GM23338 (cell line): ENCODE results near the gene TSC22D3. TPM values are rescaled to one million over a fixed set of nuclear protein-coding genes. Genes with fewer than 3 reads are reported as not detected.

Experiments used
- ATAC-seq: fragments of 200-7000 bp; cut with Tn5 transposase; 3 replicates; pipeline ENCODE4 v1.9.1; 2020
- DNase-seq: peaks from one replicate; pipeline ENCODE4 v3.0.0-alpha.2; 2015; ENCODE audit warnings: low spot score
- H2AFZ ChIP-seq: fragments of 200-600 bp; sonication (generic); 2 replicates; pipeline ENCODE4 v1.8.0; 2016; ENCODE audit warnings: antibody characterized with exemption, mild to moderate bottlenecking, moderate library complexity
- H3F3A ChIP-seq: fragments of 200-600 bp; sonication (generic); replicated peaks from 2 replicates; pipeline ENCODE4 v1.8.0; 2017; ENCODE audit warnings: antibody characterized with exemption, mixed run types, low read depth
- H3K27ac ChIP-seq: fragments of 200-600 bp; sonication (generic); 2 replicates; pipeline ENCODE4 v1.6.1; 2016; ENCODE audit warnings: low read depth
- H3K27me3 ChIP-seq: fragments of 200-600 bp; sonication (generic); 2 replicates; pipeline ENCODE4 v1.8.0; 2016; ENCODE audit warnings: mild to moderate bottlenecking, mixed run types, moderate library complexity; ENCODE audit not compliant: insufficient read depth
- H3K36me3 ChIP-seq: fragments of 200-600 bp; sonication (generic); 2 replicates; pipeline ENCODE4 v1.8.0; 2016; ENCODE audit warnings: mild to moderate bottlenecking; ENCODE audit not compliant: insufficient read depth
- H3K4me1 ChIP-seq: fragments of 200-600 bp; sonication (generic); 2 replicates; pipeline ENCODE4 v1.8.0; 2016; ENCODE audit warnings: mild to moderate bottlenecking, moderate library complexity; ENCODE audit not compliant: insufficient read depth
- H3K4me2 ChIP-seq: fragments of 200-600 bp; sonication (generic); 2 replicates; pipeline ENCODE4 v1.7.1; 2017; ENCODE audit warnings: mixed run types
- H3K4me3 ChIP-seq: fragments of 200-600 bp; sonication (generic); 2 replicates; pipeline ENCODE4 v1.6.1; 2016; ENCODE audit warnings: mixed run types
- H3K79me2 ChIP-seq: fragments of 200-600 bp; sonication (generic); replicated peaks from 2 replicates; pipeline ENCODE4 v1.8.0; 2017; ENCODE audit warnings: mild to moderate bottlenecking; ENCODE audit not compliant: insufficient read depth
- H3K9me2 ChIP-seq: fragments of 200-600 bp; sonication (generic); 2 replicates; pipeline ENCODE4 v1.8.0; 2017; ENCODE audit not compliant: insufficient read depth
- H4K20me1 ChIP-seq: fragments of 200-600 bp; sonication (generic); replicated peaks from 2 replicates; pipeline ENCODE4 v1.8.0; 2017; ENCODE audit warnings: mild to moderate bottlenecking; ENCODE audit not compliant: insufficient read depth
- H3K27ac Mint-ChIP-seq: 2 replicates; pipeline ENCODE4 v1.8.0; 2020; ENCODE audit warnings: inconsistent platforms, mild to moderate bottlenecking, moderate library complexity, mixed read lengths
- H3K27me3 Mint-ChIP-seq: 3 replicates; pipeline ENCODE4 v1.8.0; 2022; ENCODE audit warnings: low read depth, mild to moderate bottlenecking, moderate library complexity, mixed read lengths, inconsistent platforms; ENCODE audit not compliant: insufficient read depth, poor library complexity
- H3K36me3 Mint-ChIP-seq: 3 replicates; pipeline ENCODE4 v1.8.0; 2021; ENCODE audit warnings: low read depth, mild to moderate bottlenecking, inconsistent platforms, moderate library complexity, mixed read lengths
- H3K4me1 Mint-ChIP-seq: 3 replicates; pipeline ENCODE4 v1.8.0; 2020; ENCODE audit warnings: mild to moderate bottlenecking, inconsistent platforms, mixed read lengths
- H3K4me3 Mint-ChIP-seq: 3 replicates; pipeline ENCODE4 v1.8.0; 2021; ENCODE audit warnings: moderate library complexity, mild to moderate bottlenecking, inconsistent platforms, mixed read lengths
- H3K9me3 Mint-ChIP-seq: 3 replicates; pipeline ENCODE4 v1.8.0; 2020; ENCODE audit warnings: moderate library complexity, mild to moderate bottlenecking, inconsistent platforms, mixed read lengths
- CREB1 ChIP-seq: fragments of 250-450 bp; sonication (Bioruptor Pico); IDR thresholded peaks from 2 replicates; pipeline ENCODE4 v1.5.0; 2020; ENCODE audit warnings: low read depth, mild to moderate bottlenecking, moderate library complexity
- CTCF ChIP-seq, 2 experiments: fragments of 200-600 bp in 1 of 2; sonication (generic) in 1 of 2; conservative IDR thresholded peaks; 2 replicates each; pipeline versions ENCODE4 v1.5.1 to v1.6.1; 2016 to 2017; ENCODE audit warnings: antibody characterized with exemption in 2 of 2, low read depth in 2 of 2, mild to moderate bottlenecking in 2 of 2, moderate library complexity in 1 of 2
- ETS1 ChIP-seq: IDR thresholded peaks from 2 replicates; pipeline ENCODE4 v1.6.1; 2016; ENCODE audit warnings: antibody characterized with exemption
- EZH2 ChIP-seq: fragments of 200-600 bp; sonication (generic); IDR thresholded peaks from one replicate; pipeline ENCODE4 v1.8.0; 2017; ENCODE audit warnings: antibody characterized with exemption, mild to moderate bottlenecking, low read depth; ENCODE audit not compliant: unreplicated experiment
- POLR2AphosphoS5 ChIP-seq: IDR thresholded peaks from 2 replicates; pipeline ENCODE4 v1.6.1; 2016; ENCODE audit warnings: antibody characterized with exemption, low read depth
- STAT1 ChIP-seq: IDR thresholded peaks from one replicate; pipeline ENCODE4 v1.6.1; 2016; ENCODE audit warnings: antibody characterized with exemption; ENCODE audit not compliant: unreplicated experiment
- ZNF114 ChIP-seq: fragments of 250-450 bp; sonication (Bioruptor Pico); IDR thresholded peaks from 2 replicates; pipeline ENCODE4 v1.5.0; 2020; ENCODE audit warnings: mild to moderate bottlenecking, moderate library complexity
- ZNF331 ChIP-seq: fragments of 250-450 bp; sonication (Bioruptor Pico); IDR thresholded peaks from 2 replicates; pipeline ENCODE4 v1.5.0; 2020; ENCODE audit warnings: low read depth, mild to moderate bottlenecking, moderate library complexity
- ZNF462 ChIP-seq: fragments of 250-450 bp; sonication (Bioruptor Pico); IDR thresholded peaks from 2 replicates; pipeline ENCODE4 v1.5.0; 2020; ENCODE audit warnings: mild to moderate bottlenecking, moderate library complexity
- polyA plus RNA-seq: library from polyadenylated mRNA; unstranded; fragments of >200 nt; fragmentation: Nextera tagmentation; extraction: Ambion mirVana; gene quantifications from 2 replicates; pipeline ENCODE4 v1.2.1, GENCODE V29; 2016
- total RNA-seq: library from RNA; depleted of rRNA; stranded (reverse); fragments of >200 nt; shearing (Covaris generic); gene quantifications from 2 replicates; pipeline ENCODE4 v1.2.3, GENCODE V29; 2014

The TSC22D3 gene
- total and polyA plus RNA-seq, 2 experiments from 2014 or later: 12.6 to 20.0 TPM

- TF ChIP-seq EZH2 (no peak), ETS1 (no peak), POLR2AphosphoS5 (no peak), CREB1 (CRISPR knock-in tag) (no peak)
Observed at GRCh38 chrX:107764845-107765608, 10.6 kb downstream of the TSC22D3 start (continued).

GRCh38 chrX:107763647-107764046 is 11.9 kb downstream of the TSC22D3 start:
- H3K9me2 ChIP-seq: no peaks in the 10 kb centered on the region
- H2AFZ ChIP-seq: no peak overlapping the region
- H3K79me2 ChIP-seq: no peaks in the 10 kb centered on the region
- H3K36me3 ChIP-seq: no peaks in the 10 kb centered on the region
- Mint-ChIP-seq H3K9me3 (no peaks in the 10 kb centered on the region), H3K27me3 (peaks cover 4% of the 10 kb centered on the region), H3K27ac (no peak overlapping the region), H3K4me3 (no peak overlapping the region), H3K36me3 (no peaks in the 10 kb centered on the region), H3K4me1 (peaks cover 9% of the 10 kb centered on the region)
- H3K27me3 ChIP-seq: no peaks in the 10 kb centered on the region
- H3K4me1 ChIP-seq: no peaks in the 10 kb centered on the region
- no peaks in the 10 kb centered on the region for H3F3A ChIP-seq
- no peaks in the 10 kb centered on the region for H4K20me1 ChIP-seq
- no peak overlapping the region for H3K4me2 ChIP-seq
- TF ChIP-seq EZH2: no peak
- TF ChIP-seq ZNF331 (CRISPR knock-in tag): no peak
- TF ChIP-seq CTCF (conservative IDR thresholded peaks at IDR 0.05; ENCODE audit: low read depth in 2 of 2): no peak
- no peak for TF ChIP-seq ZNF462
- no peak for TF ChIP-seq POLR2AphosphoS5
- TF ChIP-seq STAT1: no peak
- no peak for TF ChIP-seq ZNF114 (CRISPR knock-in tag)
- ATAC-seq (no peak), DNase-seq (no peak)
- H3K4me3 ChIP-seq: no peak overlapping the region
- no peak overlapping the region for H3K27ac ChIP-seq
